Measurements from ENCODE around the gene ANKRD36.
"Not testable (repeated sequence)": the region's sequence is repeated elsewhere in the genome, so short reads cannot be mapped to it uniquely, and the experiment has no call there.

Gene ANKRD36

GRCh38 chr2:97095661-97096060, 17.3 kb upstream of the ANKRD36 start:
- no peak for TF ChIP-seq TAF1 (IDR thresholded peaks at IDR 0.05; ENCODE audit: borderline replicate concordance, low read depth, low read length)
- no peak for TF ChIP-seq POLR2A (IDR thresholded peaks at IDR 0.05; ENCODE audit: low read depth, low read length)
- no peak for TF ChIP-seq POLR2AphosphoS5 (IDR thresholded peaks at IDR 0.05; ENCODE audit: low read depth, low read length)
- DNase-seq (ENCODE audit: insufficient read length), result no peak
- no peak for FAIRE-seq

DNA sequence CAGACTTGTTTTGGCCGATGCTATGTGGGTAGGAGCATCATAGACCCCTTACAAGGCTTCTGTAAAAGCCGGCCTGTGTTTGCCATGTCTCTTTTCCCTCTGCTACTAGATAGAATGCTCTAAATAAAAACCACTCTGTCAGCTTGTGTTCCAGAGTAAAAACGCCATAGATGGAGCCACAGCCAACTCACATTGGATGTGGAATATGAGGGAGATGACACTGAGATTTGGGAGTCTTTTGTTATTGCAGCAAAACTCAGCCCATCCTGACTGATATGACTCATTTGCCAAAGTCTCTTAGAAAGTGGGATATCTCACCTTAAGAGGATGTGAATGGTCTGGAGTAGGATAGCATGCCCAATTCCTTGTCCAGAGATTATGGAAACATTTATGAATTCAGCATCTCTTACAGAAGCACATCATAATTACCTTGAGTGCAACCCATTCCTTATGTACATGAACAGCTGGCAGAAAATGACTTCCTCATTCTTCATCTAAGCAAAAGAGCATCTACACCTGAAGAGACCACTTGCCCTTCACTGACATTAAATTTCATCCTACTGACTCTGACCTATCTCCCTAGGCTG, 14.1 kb upstream of the ANKRD36 start:
- FAIRE-seq; DNase-seq (ENCODE audit: insufficient read length): not testable (repeated sequence)

DNA sequence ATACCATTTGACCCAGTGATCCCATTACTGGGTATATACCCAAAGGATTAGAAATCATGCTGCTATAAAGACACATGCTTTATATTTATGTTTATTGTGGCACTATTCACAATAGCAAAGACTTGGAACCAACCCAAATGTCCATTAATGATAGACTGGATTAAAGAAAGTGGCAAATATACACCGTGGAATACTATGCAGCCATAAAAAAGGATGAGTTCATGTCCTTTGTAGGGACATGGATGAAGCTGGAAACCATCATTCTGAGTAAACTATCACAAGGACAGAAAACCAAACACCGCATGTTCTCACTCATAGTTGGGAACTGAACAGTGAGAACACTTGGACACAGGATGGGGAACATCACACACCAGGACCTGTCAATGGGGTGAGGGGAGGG, 6.1 kb upstream of the ANKRD36 start:
- not testable (repeated sequence) for DNase-seq (ENCODE audit: insufficient read length); FAIRE-seq

GRCh38 chr2:97111246-97111645, 1.7 kb upstream of the ANKRD36 start:
- not testable (repeated sequence) for DNase-seq (ENCODE audit: insufficient read length); FAIRE-seq

GRCh38 chr2:97112320-97113049, 468 bp upstream of the ANKRD36 start:
- peak; percentile 73 for FAIRE-seq
- DNase-seq (ENCODE audit: insufficient read length), result not testable (repeated sequence)

DNA sequence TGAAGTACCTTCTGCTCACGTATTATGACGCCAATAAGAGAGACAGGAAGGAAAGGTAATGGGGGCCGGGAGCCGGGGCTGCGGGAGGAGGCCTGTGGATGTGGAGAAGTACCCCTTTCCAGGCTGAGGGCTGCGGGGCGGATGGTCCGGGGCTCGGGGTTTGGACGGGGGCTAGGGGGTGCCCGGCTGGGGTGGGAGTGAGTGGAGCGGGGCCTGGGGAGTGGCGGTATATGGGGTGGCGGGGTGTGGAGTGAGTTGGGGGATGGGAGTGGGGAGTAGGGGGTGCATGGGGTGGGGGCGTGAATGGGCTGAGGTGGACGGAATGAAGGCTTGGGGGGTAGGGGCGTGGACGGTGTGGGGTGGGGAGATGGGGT, 916 bp downstream of the ANKRD36 start:
- FAIRE-seq; DNase-seq (ENCODE audit: insufficient read length): not testable (repeated sequence)

GRCh38 chr2:97129090-97129489, 16.1 kb downstream of the ANKRD36 start:
- FAIRE-seq; DNase-seq (ENCODE audit: insufficient read length): not testable (repeated sequence)

DNA sequence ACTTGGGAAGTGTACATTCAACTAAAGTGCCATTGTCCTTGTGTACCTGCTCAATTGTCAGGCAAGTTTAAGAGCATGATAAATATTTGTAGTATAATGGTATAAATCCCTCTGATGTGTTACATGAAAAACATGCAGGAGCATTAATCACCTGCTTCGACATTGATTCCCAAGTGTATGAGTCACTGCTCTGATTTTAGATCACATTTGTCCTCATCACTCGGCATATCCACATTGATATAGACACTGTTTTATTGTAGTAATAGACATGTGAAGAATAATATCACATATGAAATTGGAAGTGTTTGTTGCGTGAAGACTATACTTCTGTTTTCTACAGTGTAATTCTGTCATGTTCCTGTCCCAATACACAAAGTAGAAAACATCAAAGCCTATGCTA, 31.1 kb downstream of the ANKRD36 start:
- not testable (repeated sequence) for DNase-seq (ENCODE audit: insufficient read length)

GRCh38 chr2:97166548-97166947, 53.6 kb downstream of the ANKRD36 start:
- not testable (repeated sequence) for DNase-seq (ENCODE audit: insufficient read length); FAIRE-seq

More for the DNA sequence above, 31.1 kb downstream of the ANKRD36 start:
- not testable (repeated sequence) for FAIRE-seq

DNA sequence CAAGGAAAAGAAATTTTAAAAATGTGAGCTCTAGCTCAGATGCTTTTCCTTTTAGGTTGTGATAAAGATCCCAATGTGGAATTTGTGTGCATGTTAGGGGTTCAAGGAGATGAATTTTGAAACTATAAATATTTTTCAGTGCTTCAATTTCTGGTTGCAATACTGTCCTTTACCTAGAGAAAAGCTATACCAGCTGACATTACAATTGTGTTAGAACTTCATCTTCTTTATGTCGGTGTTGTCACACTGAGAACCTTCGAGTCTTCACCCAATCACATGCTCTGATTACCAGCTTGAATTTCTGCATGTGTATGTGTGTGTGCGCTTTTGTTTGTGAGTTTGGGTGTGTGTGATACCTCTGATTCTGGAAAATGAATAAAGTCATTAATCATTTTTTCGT, 55.0 kb downstream of the ANKRD36 start:
- FAIRE-seq; DNase-seq (ENCODE audit: insufficient read length): not testable (repeated sequence)

DNA sequence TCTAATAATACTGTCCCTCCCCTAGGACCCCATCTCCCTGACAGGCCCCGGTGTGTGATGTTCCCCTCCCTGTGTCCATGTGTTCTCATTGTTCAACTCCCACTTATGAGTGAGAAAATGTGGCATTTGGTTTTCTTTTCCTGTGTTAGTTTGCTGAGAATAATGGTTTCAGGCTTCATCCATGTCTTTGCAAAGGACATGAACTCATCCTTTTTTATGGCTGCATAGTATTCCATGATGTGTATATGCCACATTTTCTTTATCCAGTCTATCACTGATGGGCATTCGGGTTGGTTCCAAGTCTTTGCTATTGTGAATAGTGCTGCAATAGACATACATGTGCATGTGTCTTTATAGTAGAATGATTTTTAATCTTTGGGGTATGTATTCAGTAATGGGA, 55.6 kb downstream of the ANKRD36 start:
- FAIRE-seq; DNase-seq (ENCODE audit: insufficient read length): not testable (repeated sequence)

DNA sequence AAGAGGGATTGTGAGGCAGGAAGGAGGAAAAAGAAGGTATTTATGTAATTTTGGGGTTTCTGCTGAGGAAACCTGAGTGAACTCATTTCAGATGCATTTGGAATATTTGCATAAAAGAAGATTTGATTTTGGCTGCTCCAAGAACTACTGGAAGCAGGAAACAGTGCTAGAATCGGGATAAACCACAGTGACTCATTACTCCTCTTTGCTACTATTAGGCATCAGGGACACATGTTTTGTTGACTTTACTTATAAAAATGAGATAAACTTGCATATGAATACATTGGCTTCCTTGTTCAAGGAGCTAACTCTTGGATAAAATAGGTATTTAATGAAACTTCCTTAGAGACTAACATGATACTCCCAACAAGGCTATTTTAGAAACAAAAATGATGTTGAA, 67.4 kb downstream of the ANKRD36 start:
- not testable (repeated sequence) for DNase-seq (ENCODE audit: insufficient read length); FAIRE-seq

DNA sequence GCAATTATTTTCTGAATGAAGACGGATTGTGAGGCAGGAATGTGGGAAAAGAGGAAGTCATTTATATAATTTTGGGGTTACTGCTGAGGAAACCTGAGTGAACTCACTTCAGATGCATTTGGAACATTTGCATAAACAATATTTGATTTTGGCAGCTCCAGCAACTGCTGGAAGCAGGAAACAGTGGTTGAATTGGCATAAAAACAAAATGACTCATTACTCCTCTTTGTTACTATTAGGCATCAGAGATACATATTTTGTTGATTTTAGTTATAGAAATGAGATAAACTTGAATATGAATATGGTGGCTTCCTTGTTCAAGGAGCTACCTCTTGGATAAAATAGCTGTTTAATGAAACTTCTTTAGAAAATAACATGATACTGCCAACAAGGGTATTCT, 82.4 kb downstream of the ANKRD36 start:
- not testable (repeated sequence) for FAIRE-seq

GRCh38 chr2:97197251-97197650, 84.3 kb downstream of the ANKRD36 start:
- not testable (repeated sequence) for DNase-seq (ENCODE audit: insufficient read length); FAIRE-seq

More for the DNA sequence above, 82.4 kb downstream of the ANKRD36 start:
- DNase-seq (ENCODE audit: insufficient read length), result not testable (repeated sequence)

DNA sequence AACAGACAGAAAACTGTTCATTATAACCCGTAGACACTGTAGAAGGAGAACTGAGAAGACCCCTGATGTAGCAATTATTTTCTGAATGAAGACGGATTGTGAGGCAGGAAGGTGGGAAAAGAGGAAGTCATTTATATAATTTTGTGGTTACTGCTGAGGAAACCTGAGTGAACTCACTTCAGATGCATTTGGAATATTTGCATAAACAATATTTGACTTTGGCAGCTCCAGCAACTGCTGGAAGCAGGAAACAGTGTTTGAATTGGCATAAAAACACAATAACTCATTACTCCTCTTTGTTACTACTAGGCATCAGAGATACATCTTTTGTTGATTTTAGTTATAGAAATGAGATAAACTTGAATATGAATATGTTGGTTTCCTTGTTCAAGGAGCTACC, 87.9 kb downstream of the ANKRD36 start:
- FAIRE-seq; DNase-seq (ENCODE audit: insufficient read length): not testable (repeated sequence)

DNA sequence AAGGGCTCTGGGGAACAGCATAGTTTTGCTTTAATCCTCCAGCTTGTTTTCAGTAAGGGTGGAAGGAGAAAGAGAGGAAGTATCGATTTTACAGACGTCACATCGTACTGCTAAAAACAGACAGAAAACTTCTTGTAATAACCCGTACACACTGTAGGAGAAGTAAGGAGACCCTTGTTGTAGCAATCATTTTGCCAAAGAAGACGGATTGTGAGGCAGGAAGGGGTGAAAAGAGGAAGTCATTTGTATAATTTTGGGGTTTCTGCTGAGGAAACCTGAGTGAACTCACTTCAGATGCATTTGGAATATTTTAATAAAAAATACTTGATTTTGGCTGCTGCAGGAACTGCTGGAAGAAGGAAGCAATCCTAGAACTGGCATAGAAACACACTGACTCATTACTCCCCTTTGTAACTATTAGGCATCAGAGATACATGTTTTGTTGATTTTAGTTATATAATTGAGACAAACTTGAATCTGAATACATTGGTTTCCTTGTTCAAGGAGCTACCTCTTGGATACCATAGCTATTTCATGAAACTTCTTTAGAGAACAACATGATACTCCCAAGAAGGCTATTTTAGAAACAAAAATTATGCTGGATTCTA, 89.8 kb downstream of the ANKRD36 start:
- not testable (repeated sequence) for DNase-seq (ENCODE audit: insufficient read length); FAIRE-seq
